HPDE6-E6E7 (cell line): ENCODE data around the gene ACO1.
A peak's percentile ranks its signal among the peaks of the same experiment; 100 is the strongest.
"Not testable (repeated sequence)": the region's sequence is repeated elsewhere in the genome, so short reads cannot be mapped to it uniquely, and the experiment has no call there.

ENCODE experiments used
- DNase-seq: peaks from one replicate; pipeline ENCODE4 v3.0.0; 2011; ENCODE audit warnings: missing footprints; ENCODE audit errors: extremely low spot score

Gene ACO1

GRCh38 chr9:32384364-32385151 is at the start of gene ACO1:
TSS of gene ACO1 (plus strand) at chr9:32384643. CDS start at chr9:32405507, 20,864 bp downstream.
- peak; percentile 85 for DNase-seq

- no peak for DNase-seq
Observed at GRCh38 chr9:32334916-32335895, 49.2 kb upstream of the ACO1 start.

GRCh38 chr9:32339424-32339823 is 45.0 kb upstream of the ACO1 start:
- DNase-seq: no peak

- DNase-seq: no peak
Observed at GRCh38 chr9:32340361-32340760, 44.1 kb upstream of the ACO1 start.

GRCh38 chr9:32344551-32345182 is 39.8 kb upstream of the ACO1 start:
- peak; percentile 62 for DNase-seq

GRCh38 chr9:32345243-32345642 is 39.2 kb upstream of the ACO1 start:
- no peak for DNase-seq

GRCh38 chr9:32347571-32347970 is 36.9 kb upstream of the ACO1 start:
- DNase-seq: no peak

- no peak for DNase-seq
Observed at GRCh38 chr9:32348106-32348695, 36.2 kb upstream of the ACO1 start.

- DNase-seq: no peak
Observed at GRCh38 chr9:32349013-32349412, 35.4 kb upstream of the ACO1 start.

- DNase-seq: no peak
Observed at GRCh38 chr9:32350682-32351081, 33.8 kb upstream of the ACO1 start.

- no peak for DNase-seq
Observed at GRCh38 chr9:32351845-32352244, 32.6 kb upstream of the ACO1 start.

- not testable (repeated sequence) for DNase-seq
Observed at GRCh38 chr9:32353476-32353875, 31.0 kb upstream of the ACO1 start.

- no peak for DNase-seq
Observed at GRCh38 chr9:32359452-32359851, 25.0 kb upstream of the ACO1 start.

GRCh38 chr9:32360983-32361673 is 23.3 kb upstream of the ACO1 start:
- DNase-seq: no peak

GRCh38 chr9:32371279-32371678 is 13.2 kb upstream of the ACO1 start:
- DNase-seq: no peak

GRCh38 chr9:32371679-32372078 is 12.8 kb upstream of the ACO1 start:
- DNase-seq: no peak

GRCh38 chr9:32376285-32376684 is 8.2 kb upstream of the ACO1 start:
- DNase-seq: no peak

- DNase-seq: peak; percentile 54
Observed at GRCh38 chr9:32378496-32378895, 5.9 kb upstream of the ACO1 start.

- peak; percentile 63 for DNase-seq
Observed at GRCh38 chr9:32378993-32379729, 5.3 kb upstream of the ACO1 start.

- no peak for DNase-seq
Observed at GRCh38 chr9:32380944-32381343, 3.5 kb upstream of the ACO1 start.
